G401.6 (cell line): ENCODE measurements around the gene PIK3R3.

Source experiments
- FAIRE-seq: peaks from 2 replicates; lab custom pipeline; 2012; peaks lifted over from hg19 to GRCh38; lab: Jason Lieb, UNC

Gene PIK3R3

DNA sequence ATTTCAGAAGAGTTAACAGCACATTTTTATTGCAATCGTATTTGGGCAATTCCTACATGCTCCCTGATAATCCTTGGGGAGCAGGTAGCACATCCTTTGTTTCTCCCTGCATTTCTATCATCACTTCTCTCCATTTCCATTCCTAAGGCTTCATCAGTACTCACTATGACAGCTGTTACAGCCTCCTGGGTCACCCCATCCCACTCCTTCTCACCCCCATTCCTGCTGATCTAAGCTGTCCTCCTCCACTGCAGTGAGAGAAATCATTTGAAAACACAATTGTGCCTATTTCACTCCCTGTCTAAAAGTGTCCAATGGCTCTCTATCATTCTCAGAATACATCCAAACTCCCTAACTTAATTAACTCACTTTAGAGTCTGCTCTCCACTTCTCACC is 25.5 kb upstream of the PIK3R3 start:
- FAIRE-seq = no peak

GRCh38 chr1:46153732-46154131 is 21.3 kb upstream of the PIK3R3 start:
- no peak for FAIRE-seq

- FAIRE-seq = no peak
These were observed 20.8 kb upstream of the PIK3R3 start for GRCh38 chr1:46153228-46153627.

DNA sequence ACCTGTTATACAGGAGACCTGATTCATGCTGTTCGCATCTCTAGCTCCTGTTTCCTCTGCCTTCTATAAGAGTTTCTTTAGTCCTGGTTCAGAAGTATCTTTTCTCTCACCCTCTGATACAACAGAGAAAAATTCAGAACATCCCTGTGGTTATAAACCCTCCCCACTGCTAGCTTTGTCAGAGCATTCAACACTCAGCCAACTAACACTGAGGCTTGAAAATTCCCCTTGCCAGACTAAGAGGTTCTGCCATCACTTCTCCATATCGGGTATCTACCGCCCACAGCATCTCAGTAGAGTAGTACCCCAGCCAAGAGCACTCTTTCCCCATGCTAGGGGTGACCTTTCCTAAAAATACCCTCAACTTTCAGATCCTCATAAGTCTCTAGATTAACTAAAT is 19.6 kb upstream of the PIK3R3 start:
- FAIRE-seq = no peak

DNA sequence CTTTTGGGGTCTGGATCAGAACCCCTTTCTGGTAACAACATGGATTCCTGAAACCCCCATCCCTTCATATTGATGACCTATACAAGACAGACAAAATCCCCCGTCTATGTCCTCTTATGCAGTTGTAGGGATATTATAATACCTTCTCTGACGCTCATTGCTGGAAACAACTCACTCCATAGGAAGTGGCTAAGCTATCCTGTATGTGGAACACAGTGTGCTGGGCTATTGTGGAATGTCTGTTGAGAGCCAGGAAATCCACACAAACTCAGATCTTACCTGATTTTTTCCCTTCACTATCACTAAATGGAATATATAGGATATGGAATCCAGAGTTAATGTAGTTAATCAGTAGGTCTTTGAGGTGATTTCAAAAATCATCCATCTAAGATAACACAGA is 17.7 kb upstream of the PIK3R3 start:
- FAIRE-seq = no peak

- FAIRE-seq = no peak
These were observed 15.9 kb upstream of the PIK3R3 start for GRCh38 chr1:46148318-46148717.

GRCh38 chr1:46137916-46138315 is 5.5 kb upstream of the PIK3R3 start:
- no peak for FAIRE-seq

- FAIRE-seq = no peak
These were observed 4.3 kb upstream of the PIK3R3 start for GRCh38 chr1:46136711-46137110.

GRCh38 chr1:46134660-46135331 is 2.4 kb upstream of the PIK3R3 start:
- FAIRE-seq = no peak

DNA sequence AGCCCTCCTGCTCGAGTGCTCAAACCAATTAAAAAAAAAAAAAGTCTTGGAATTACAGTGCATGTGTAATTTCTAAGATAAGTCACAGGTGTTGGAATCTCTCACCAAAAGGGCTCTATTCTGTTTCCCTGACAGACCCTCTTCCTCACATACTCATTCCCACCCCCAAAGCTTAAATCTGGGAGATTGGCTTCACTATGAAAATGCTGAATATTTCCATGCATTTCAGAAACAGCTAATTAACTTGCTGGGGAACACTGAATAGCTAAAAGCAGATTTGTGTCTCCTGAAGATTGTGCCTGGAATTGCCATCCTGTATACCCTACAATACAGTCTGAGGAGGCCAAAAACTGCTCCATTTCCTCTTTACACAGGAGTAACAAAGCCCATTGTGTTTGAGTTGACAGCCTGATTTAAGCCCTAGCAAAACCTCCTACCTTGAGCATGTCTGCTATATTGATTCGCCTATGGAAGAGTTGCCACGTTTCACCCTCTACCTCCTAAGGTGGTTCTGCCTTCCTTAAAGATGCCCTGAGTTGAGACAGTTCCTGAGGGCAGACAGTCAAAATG is 1.4 kb upstream of the PIK3R3 start:
- no peak for FAIRE-seq

DNA sequence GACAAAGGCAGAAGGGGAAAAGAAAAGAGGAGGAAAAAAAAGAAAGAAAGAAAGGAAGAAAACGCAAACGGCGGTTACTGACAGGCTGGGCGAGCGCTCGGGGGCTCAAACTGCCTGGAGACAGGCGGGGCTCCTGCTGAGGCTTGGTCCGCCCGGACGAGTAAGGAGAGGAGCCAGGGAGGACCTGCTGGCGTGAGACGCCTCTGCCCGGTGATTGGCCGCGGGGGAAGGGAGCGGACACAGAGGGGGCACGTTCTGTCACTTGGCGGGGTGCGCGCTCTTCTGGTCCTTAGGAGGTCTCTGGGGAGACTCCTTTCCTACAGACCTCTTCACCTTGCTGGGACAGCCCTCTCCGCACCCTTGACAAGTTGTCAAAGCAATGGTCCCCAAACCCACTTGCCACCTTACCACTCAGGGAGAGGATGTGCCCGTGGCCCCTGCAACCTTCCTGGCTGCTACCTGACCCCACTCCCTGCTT is 791 bp upstream of the PIK3R3 start:
- no peak for FAIRE-seq

DNA sequence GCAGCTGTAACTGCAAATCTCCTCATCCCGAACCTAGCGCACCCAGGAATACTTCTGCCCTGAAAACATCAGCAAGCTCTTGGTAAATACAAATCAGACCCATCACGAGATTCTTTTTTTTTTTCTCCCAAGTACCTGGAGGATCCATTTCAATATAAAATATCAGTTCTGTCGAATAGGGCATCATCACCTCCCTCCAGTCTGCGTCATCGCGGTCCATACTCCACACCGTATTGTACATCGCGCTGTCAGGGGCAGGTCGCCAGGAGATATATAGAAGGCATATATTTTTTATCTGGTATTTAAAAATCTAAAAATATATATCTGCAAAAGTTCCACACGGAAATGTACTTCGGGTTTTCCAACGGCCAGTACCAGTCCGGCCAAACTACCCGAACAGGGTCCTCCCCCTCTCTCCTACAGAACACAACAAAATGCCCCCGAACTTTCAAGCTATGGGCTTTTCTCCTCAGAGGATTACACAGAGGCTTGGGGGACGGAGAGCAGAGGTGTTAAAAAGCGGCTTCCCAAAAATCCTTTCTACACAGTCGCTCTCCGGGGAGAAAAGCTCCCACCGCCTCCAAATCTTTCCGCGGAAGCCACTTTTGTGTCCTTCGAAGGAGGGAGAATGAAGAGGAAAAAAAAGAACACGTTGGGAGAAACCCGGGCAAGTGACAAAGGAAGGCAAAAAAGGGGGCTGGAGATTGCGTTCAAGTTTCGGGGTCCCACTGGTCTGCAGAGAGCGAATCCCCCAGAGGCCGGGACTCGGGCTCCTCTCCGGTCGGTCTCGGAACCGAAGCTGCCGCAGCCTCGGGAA is 509 bp downstream of the PIK3R3 start:
- no peak for FAIRE-seq

- FAIRE-seq = peak; percentile 46
These were observed 1.3 kb downstream of the PIK3R3 start for GRCh38 chr1:46131093-46131492.

GRCh38 chr1:46130606-46131005 is 1.8 kb downstream of the PIK3R3 start:
- no peak for FAIRE-seq

GRCh38 chr1:46130121-46130520 is 2.3 kb downstream of the PIK3R3 start:
- FAIRE-seq = peak; percentile 36

GRCh38 chr1:46128344-46128743 is 4.1 kb downstream of the PIK3R3 start:
- no peak for FAIRE-seq

GRCh38 chr1:46118856-46119255 is 13.6 kb downstream of the PIK3R3 start:
- FAIRE-seq = no peak

- no peak for FAIRE-seq
These were observed 14.5 kb downstream of the PIK3R3 start for GRCh38 chr1:46117810-46118494.

GRCh38 chr1:46114925-46115603 is 17.4 kb downstream of the PIK3R3 start:
- FAIRE-seq = no peak

GRCh38 chr1:46113948-46114347 is 18.5 kb downstream of the PIK3R3 start:
- FAIRE-seq = no peak

GRCh38 chr1:46112108-46112507 is 20.3 kb downstream of the PIK3R3 start:
- no peak for FAIRE-seq

GRCh38 chr1:46110521-46110920 is 21.9 kb downstream of the PIK3R3 start:
- no peak for FAIRE-seq
